Trophoblast cell (in vitro differentiated cells and primary cell): ENCODE measurements around the gene LRCH4.
"Not testable (repeated sequence)": the region's sequence is repeated elsewhere in the genome, so short reads cannot be mapped to it uniquely, and the experiment has no call there.

ENCODE experiments used
- DNase-seq, 2 donors: peaks; one replicate each; pipeline ENCODE4 v3.0.0-alpha.2; 2016
- H2AFZ ChIP-seq: 2 replicates; pipeline ENCODE4 v1.6.1; 2013; ENCODE audit warnings: low read length, moderate library complexity, mild to moderate bottlenecking; ENCODE audit not compliant: insufficient read depth, poor library complexity
- H2AK5ac ChIP-seq: 2 replicates; pipeline ENCODE4 v1.6.1; 2013; ENCODE audit warnings: mild to moderate bottlenecking, low read length
- H2BK120ac ChIP-seq: 2 replicates; pipeline ENCODE4 v1.6.1; 2013; ENCODE audit warnings: low read length, mild to moderate bottlenecking, moderate library complexity; ENCODE audit not compliant: insufficient read depth, poor library complexity
- H2BK12ac ChIP-seq: 2 replicates; pipeline ENCODE4 v1.6.1; 2013; ENCODE audit warnings: mild to moderate bottlenecking, low read length, moderate library complexity
- H2BK5ac ChIP-seq: 2 replicates; pipeline ENCODE4 v1.6.1; 2013; ENCODE audit warnings: low read length, low read depth, moderate library complexity, mild to moderate bottlenecking; ENCODE audit not compliant: poor library complexity
- H3K14ac ChIP-seq: 2 replicates; pipeline ENCODE4 v1.6.1; 2013; ENCODE audit warnings: mild to moderate bottlenecking, low read length
- H3K18ac ChIP-seq: 2 replicates; pipeline ENCODE4 v1.6.1; 2013; ENCODE audit warnings: mild to moderate bottlenecking, low read length
- H3K23ac ChIP-seq: 2 replicates; pipeline ENCODE4 v1.6.1; 2013; ENCODE audit warnings: low read length
- H3K27ac ChIP-seq: 2 replicates; pipeline ENCODE4 v1.5.1; 2013; ENCODE audit warnings: low read depth, mild to moderate bottlenecking, inconsistent platforms, low read length, moderate library complexity
- H3K27me3 ChIP-seq: 2 replicates; pipeline ENCODE4 v1.6.1; 2013; ENCODE audit warnings: inconsistent platforms, mild to moderate bottlenecking, low read length, moderate library complexity; ENCODE audit not compliant: insufficient read depth
- H3K36me3 ChIP-seq, 2 experiments: 1 replicate in 1 of 2; 2 replicates in 1 of 2; pipeline ENCODE4 v1.6.1; 2013; ENCODE audit warnings: low read length in 2 of 2, mild to moderate bottlenecking in 2 of 2, moderate library complexity in 1 of 2; ENCODE audit not compliant: insufficient read depth in 2 of 2, control insufficient read depth in 1 of 2
- H3K4ac ChIP-seq: 2 replicates; pipeline ENCODE4 v1.6.1; 2013; ENCODE audit warnings: low read depth, mild to moderate bottlenecking, low read length, moderate library complexity
- H3K4me1 ChIP-seq, 2 experiments: 1 replicate in 1 of 2; 2 replicates in 1 of 2; pipeline ENCODE4 v1.6.1; 2013; ENCODE audit warnings: low read length in 2 of 2, mild to moderate bottlenecking in 2 of 2, moderate library complexity in 1 of 2; ENCODE audit not compliant: insufficient read depth in 2 of 2, control insufficient read depth in 1 of 2
- H3K4me2 ChIP-seq: 2 replicates; pipeline ENCODE4 v1.6.1; 2013; ENCODE audit warnings: inconsistent platforms, mild to moderate bottlenecking, low read length, moderate library complexity
- H3K4me3 ChIP-seq: 2 replicates; pipeline ENCODE4 v1.5.1; 2013; ENCODE audit warnings: mild to moderate bottlenecking, low read depth, low read length, inconsistent platforms
- H3K79me1 ChIP-seq: one replicate; pipeline ENCODE4 v1.6.1; 2013; ENCODE audit warnings: low read length
- H3K79me2 ChIP-seq: 2 replicates; pipeline ENCODE4 v1.6.1; 2013; ENCODE audit warnings: low read length, mild to moderate bottlenecking; ENCODE audit not compliant: control insufficient read depth, insufficient read depth, poor library complexity
- H3K9ac ChIP-seq: 2 replicates; pipeline ENCODE4 v1.6.1; 2013; ENCODE audit warnings: mild to moderate bottlenecking, low read length
- H3K9me3 ChIP-seq: 2 replicates; pipeline ENCODE4 v1.6.1; 2013; ENCODE audit warnings: low read depth, mild to moderate bottlenecking, control low read depth, inconsistent platforms, low read length; ENCODE audit not compliant: insufficient read depth
- H4K12ac ChIP-seq: 2 replicates; pipeline ENCODE4 v1.6.1; 2013; ENCODE audit warnings: low read depth, mild to moderate bottlenecking, low read length, moderate library complexity
- H4K8ac ChIP-seq: 2 replicates; pipeline ENCODE4 v1.6.1; 2013; ENCODE audit warnings: low read depth, mild to moderate bottlenecking, low read length, moderate library complexity
- H4K91ac ChIP-seq: one replicate; pipeline ENCODE4 v1.6.1; 2013; ENCODE audit warnings: low read depth, mild to moderate bottlenecking, low read length, moderate library complexity
- WGBS: extraction: QIAGEN DNeasy Blood & Tissue Kit; methylation state at CpG from one replicate; pipeline ENCODE4 v1.1.7; 2013; ENCODE audit warnings: missing lambda C conversion rate; ENCODE audit not compliant: insufficient read length, insufficient coverage; ENCODE audit errors: extremely low coverage; 5-methylcytosine and 5-hydroxymethylcytosine counted together

LRCH4 gene

DNA sequence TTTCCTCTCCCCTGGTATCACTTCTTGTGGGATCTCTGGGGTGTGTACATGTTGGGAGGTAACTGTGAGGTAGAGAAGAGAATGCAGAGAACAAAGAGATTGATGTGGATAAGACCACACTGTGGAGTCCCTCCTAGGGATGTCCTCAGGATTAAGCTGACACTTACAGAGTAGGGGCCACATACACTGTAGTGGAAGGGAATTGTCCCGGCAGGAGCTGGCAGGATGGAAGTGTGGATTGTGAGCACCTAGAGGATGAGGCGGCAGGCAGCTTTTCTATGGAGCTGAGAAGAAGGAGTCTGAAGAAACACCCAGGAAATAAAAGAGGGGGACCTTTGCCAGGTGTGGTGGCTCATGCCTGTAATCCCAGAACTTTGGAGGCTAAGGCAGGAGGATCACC, 33.4 kb downstream of the LRCH4 start:
- no peak overlapping the region for H2BK12ac ChIP-seq
- no peak overlapping the region for H3K14ac ChIP-seq
- H2AFZ ChIP-seq: no peak overlapping the region
- H3K9me3 ChIP-seq: no peaks in the 10 kb centered on the region
- H3K9ac ChIP-seq: no peak overlapping the region
- H3K4me3 ChIP-seq: no peak overlapping the region
- no peaks in the 10 kb centered on the region for H3K27me3 ChIP-seq
- no peak overlapping the region for H4K8ac ChIP-seq
- no peak overlapping the region for H3K4me2 ChIP-seq
- H2BK120ac ChIP-seq: no peak overlapping the region
- no peak overlapping the region for H3K23ac ChIP-seq
- no peak overlapping the region for H3K18ac ChIP-seq
- no peak for DNase-seq
- no peaks in the 10 kb centered on the region for H3K79me2 ChIP-seq
- H2AK5ac ChIP-seq: no peak overlapping the region
- no peak overlapping the region for H4K12ac ChIP-seq
- H2BK5ac ChIP-seq: no peak overlapping the region
- no peaks in the 10 kb centered on the region for H3K79me1 ChIP-seq
- peaks cover 3 to 5% of the 10 kb centered on the region in 2 experiments for H3K4me1 ChIP-seq
- no CpG with 5 or more reads among the region's 2 CpGs for WGBS
- no peak overlapping the region for H4K91ac ChIP-seq
- H3K4ac ChIP-seq: no peak overlapping the region
- H3K27ac ChIP-seq: no peak overlapping the region
- H3K36me3 ChIP-seq: peaks cover 3 to 8% of the 10 kb centered on the region in 2 experiments

DNA sequence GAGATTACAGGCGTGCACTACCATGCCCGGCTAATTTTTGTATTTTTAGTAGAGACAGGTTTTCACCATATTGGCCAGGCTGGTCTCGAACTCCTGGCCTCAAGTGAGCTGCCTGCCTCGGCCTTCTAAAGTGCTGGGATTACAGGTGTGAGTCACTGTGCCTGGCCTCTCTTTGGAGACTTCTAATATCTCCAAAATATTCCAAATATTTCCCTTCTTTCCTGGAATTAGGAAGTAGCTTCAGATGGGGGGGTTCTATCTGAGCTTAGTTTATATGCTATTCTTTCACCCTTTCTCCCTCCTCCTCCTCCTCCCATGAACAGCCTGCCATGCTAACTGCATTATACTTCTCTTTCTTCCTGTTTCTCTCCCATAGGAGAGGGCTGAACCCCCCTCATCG, 37.5 kb downstream of the LRCH4 start:
- H4K12ac ChIP-seq, H3K9me3 ChIP-seq, H3K79me1 ChIP-seq, H3K4me2 ChIP-seq, H3K14ac ChIP-seq, H2BK5ac ChIP-seq, H2AFZ ChIP-seq, H2AK5ac ChIP-seq, H3K79me2 ChIP-seq, H3K27me3 ChIP-seq, H3K23ac ChIP-seq, H3K36me3 ChIP-seq, H2BK12ac ChIP-seq, DNase-seq, H4K8ac ChIP-seq, H3K4ac ChIP-seq, H3K4me3 ChIP-seq, H3K9ac ChIP-seq, H3K18ac ChIP-seq, H2BK120ac ChIP-seq, H4K91ac ChIP-seq, H3K27ac ChIP-seq: not testable (repeated sequence)
- no CpG with 5 or more reads among the region's 5 CpGs for WGBS
- peaks cover 12 to 14% of the 10 kb centered on the region in 2 experiments for H3K4me1 ChIP-seq

DNA sequence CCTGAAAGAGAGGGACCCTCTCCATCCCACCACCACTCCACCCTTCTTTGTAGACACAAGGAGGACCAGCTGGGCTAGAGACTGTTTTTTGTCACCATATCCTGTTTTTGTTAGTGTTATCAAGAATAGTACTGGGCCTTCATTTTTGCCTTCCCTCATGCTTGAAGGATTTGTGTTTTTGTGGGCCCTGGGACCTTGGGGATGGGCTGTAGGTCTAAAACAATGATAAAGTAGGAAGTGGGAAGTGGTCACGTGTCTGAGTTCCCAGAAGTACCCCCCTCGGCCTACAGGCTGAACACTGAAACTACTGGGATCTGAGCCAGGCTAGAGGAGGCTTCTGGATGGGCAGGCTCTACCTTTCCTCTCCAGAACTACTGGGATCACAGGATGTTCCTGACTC, 38.1 kb downstream of the LRCH4 start:
- no peaks in the 10 kb centered on the region for H3K9me3 ChIP-seq
- no peak overlapping the region for H3K4me3 ChIP-seq
- H3K4me1 ChIP-seq: peaks cover 12 to 14% of the 10 kb centered on the region in 2 experiments
- no peak overlapping the region for H3K18ac ChIP-seq
- H4K91ac ChIP-seq: no peak overlapping the region
- WGBS: no CpG with 5 or more reads among the region's 2 CpGs
- no peak overlapping the region for H4K12ac ChIP-seq
- no peak overlapping the region for H2AFZ ChIP-seq
- H2BK120ac ChIP-seq: no peak overlapping the region
- H3K79me1 ChIP-seq: peaks cover 4% of the 10 kb centered on the region
- H3K36me3 ChIP-seq: no peaks in the 10 kb centered on the region
- H3K27ac ChIP-seq: no peak overlapping the region
- no peak overlapping the region for H3K23ac ChIP-seq
- H3K4me2 ChIP-seq: no peak overlapping the region
- no peak overlapping the region for H4K8ac ChIP-seq
- H2BK12ac ChIP-seq: no peak overlapping the region
- no peaks in the 10 kb centered on the region for H3K27me3 ChIP-seq
- H2BK5ac ChIP-seq: no peak overlapping the region
- H2AK5ac ChIP-seq: no peak overlapping the region
- no peak overlapping the region for H3K14ac ChIP-seq
- H3K4ac ChIP-seq: no peak overlapping the region
- H3K79me2 ChIP-seq: no peaks in the 10 kb centered on the region
- DNase-seq: no peak
- no peak overlapping the region for H3K9ac ChIP-seq

DNA sequence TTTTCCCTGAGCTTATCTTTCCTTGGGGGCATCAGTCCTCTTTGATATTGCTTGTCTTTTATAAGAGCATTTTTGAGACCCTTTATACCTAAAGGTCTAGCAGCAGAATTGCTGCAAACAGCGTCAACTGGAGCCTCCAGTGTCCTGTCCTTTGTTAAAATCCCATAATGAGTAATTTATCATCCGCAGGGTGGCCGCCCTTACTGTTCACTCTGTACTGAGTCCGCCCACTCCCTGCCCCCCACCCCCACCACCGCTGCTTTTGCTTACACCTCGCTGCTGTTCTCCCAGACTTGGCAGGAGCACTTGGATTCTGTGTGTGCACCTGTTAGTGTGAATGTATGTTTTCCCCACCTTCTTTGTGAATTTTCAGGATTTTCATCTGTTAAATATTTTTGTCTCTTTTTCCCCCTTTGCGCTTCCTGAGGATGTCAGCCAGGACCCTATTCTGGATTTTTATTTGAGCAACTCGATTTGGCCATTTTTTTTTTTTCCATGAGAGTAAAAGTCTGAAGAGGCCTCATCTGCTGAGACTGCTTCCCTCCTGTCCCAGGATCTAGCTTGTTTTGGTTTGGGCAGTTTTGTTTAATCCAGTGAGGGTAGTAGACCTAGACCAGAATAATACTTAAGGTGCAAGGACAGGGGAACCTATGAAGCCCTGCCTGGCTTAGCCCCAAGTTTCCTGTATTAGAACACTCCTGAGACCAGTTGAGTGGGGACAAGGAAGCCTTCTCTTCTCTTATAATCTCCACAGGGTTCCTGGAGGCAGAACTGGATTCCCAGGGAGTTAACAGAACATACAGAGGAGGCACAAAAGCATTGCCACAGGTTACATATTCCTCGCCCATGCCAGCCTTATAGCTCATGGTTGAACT, 38.8 kb downstream of the LRCH4 start:
- H3K36me3 ChIP-seq: no peaks in the 10 kb centered on the region
- no peaks in the 10 kb centered on the region for H3K79me2 ChIP-seq
- no peak overlapping the region for H3K4ac ChIP-seq
- no peaks in the 10 kb centered on the region for H3K9me3 ChIP-seq
- H3K23ac ChIP-seq: no peak overlapping the region
- WGBS: no CpG with 5 or more reads among the region's 9 CpGs
- no peak overlapping the region for H3K4me3 ChIP-seq
- H2BK12ac ChIP-seq: no peak overlapping the region
- H3K4me2 ChIP-seq: no peak overlapping the region
- H3K79me1 ChIP-seq: peaks cover 4% of the 10 kb centered on the region
- no peak overlapping the region for H4K12ac ChIP-seq
- no peak overlapping the region for H3K9ac ChIP-seq
- DNase-seq: no peak
- H3K27ac ChIP-seq: peak overlapping the region; percentile 86
- H3K18ac ChIP-seq: no peak overlapping the region
- H4K8ac ChIP-seq: no peak overlapping the region
- no peak overlapping the region for H3K14ac ChIP-seq
- H2BK120ac ChIP-seq: no peak overlapping the region
- H2AK5ac ChIP-seq: no peak overlapping the region
- no peak overlapping the region for H2BK5ac ChIP-seq
- no peak overlapping the region for H4K91ac ChIP-seq
- H2AFZ ChIP-seq: no peak overlapping the region
- no peaks in the 10 kb centered on the region for H3K27me3 ChIP-seq
- peaks cover 12 to 14% of the 10 kb centered on the region in 2 experiments for H3K4me1 ChIP-seq
